Upper lobe of left lung (tissue), 4 donors: ENCODE data around the gene EMSY.

ENCODE experiments used
- EP300 ChIP-seq, 4 donors: sonication (generic); formaldehyde crosslinking; IDR thresholded peaks; one replicate each; pipeline ENCODE4 v1.5.1; 2017; ENCODE audit warnings: antibody characterized with exemption in 4 of 4, control low read depth in 2 of 4
- POLR2A ChIP-seq, 4 donors: fragments of 450-650 bp; IDR thresholded peaks; one replicate each; pipeline ENCODE4 v1.5.1; 2016 to 2017; ENCODE audit warnings: antibody characterized with exemption in 4 of 4, mild to moderate bottlenecking in 2 of 4
- POLR2AphosphoS5 ChIP-seq, 2 donors: sonication (generic); formaldehyde crosslinking; IDR thresholded peaks; one replicate each; pipeline ENCODE4 v1.5.1; 2017; ENCODE audit warnings: antibody characterized with exemption in 2 of 2
- TF ChIP-seq, protein P1 (sequence below), 6 experiments: fragments of 450-650 bp in 4 of 6; fragments of 200-600 bp in 2 of 6; sonication (generic) in 2 of 6; IDR thresholded peaks; one replicate each; pipeline ENCODE4 v1.5.1; 2016 to 2019; ENCODE audit warnings: antibody characterized with exemption in 6 of 6

DNA sequence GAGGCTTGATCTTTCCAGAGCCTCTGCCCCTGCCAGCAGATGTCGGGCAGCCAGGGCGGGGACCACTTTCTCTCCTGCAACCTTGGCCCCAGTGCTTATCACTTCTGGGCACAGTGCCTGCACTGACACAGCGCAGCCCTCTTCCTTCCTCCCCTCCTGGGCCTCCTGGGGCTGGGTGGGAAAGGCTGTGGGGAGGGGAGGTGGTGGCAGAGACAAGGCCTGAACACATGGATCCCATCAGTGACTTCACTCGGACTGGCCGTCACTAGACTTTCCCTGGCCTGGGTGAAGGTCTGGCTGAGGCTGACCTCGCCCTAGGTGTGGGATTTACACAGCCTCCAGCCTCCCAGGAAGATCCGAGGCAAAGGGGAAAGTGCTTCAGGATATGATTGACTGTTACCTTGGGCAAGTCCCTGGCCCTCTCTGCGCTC is 157.6 kb downstream of the EMSY start:
- no peak for TF ChIP-seq POLR2A (IDR thresholded peaks at IDR 0.05)
- TF ChIP-seq, protein P1, sequence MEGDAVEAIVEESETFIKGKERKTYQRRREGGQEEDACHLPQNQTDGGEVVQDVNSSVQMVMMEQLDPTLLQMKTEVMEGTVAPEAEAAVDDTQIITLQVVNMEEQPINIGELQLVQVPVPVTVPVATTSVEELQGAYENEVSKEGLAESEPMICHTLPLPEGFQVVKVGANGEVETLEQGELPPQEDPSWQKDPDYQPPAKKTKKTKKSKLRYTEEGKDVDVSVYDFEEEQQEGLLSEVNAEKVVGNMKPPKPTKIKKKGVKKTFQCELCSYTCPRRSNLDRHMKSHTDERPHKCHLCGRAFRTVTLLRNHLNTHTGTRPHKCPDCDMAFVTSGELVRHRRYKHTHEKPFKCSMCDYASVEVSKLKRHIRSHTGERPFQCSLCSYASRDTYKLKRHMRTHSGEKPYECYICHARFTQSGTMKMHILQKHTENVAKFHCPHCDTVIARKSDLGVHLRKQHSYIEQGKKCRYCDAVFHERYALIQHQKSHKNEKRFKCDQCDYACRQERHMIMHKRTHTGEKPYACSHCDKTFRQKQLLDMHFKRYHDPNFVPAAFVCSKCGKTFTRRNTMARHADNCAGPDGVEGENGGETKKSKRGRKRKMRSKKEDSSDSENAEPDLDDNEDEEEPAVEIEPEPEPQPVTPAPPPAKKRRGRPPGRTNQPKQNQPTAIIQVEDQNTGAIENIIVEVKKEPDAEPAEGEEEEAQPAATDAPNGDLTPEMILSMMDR (IDR thresholded peaks at IDR 0.05) = peak in 1 of 6 experiments; percentile 7
- peak in 3 of 4 donors; percentile 2 to 93 (median 85) for TF ChIP-seq EP300 (IDR thresholded peaks at IDR 0.05)
- peak; percentile 84 to 88 for TF ChIP-seq POLR2AphosphoS5 (IDR thresholded peaks at IDR 0.05)
